Sigmoid colon (tissue), 4 donors: Measurements from ENCODE around the gene ASIP.

Experiments
- EP300 ChIP-seq, 4 donors: sonication (generic); formaldehyde crosslinking; IDR thresholded peaks; one replicate each; pipeline ENCODE4 v1.6.1; 2017; ENCODE audit warnings: antibody characterized with exemption in 4 of 4
- POLR2A ChIP-seq, 2 donors: fragments of 450-650 bp; IDR thresholded peaks; one replicate each; pipeline ENCODE4 v1.6.1; 2016; ENCODE audit warnings: antibody characterized with exemption in 2 of 2, mild to moderate bottlenecking in 2 of 2, moderate library complexity in 2 of 2
- POLR2AphosphoS5 ChIP-seq, 4 donors: sonication (generic); formaldehyde crosslinking; IDR thresholded peaks; one replicate each; pipeline ENCODE4 v1.6.1; 2017; ENCODE audit warnings: antibody characterized with exemption in 4 of 4
- TF ChIP-seq, protein P1 (sequence below), 4 experiments: fragments of 450-650 bp in 3 of 4; fragments of 200-600 bp in 1 of 4; IDR thresholded peaks; one replicate each; pipeline ENCODE4 v1.5.1; 2016 to 2019; ENCODE audit warnings: antibody characterized with exemption in 4 of 4, mild to moderate bottlenecking in 3 of 4, moderate library complexity in 2 of 4

DNA sequence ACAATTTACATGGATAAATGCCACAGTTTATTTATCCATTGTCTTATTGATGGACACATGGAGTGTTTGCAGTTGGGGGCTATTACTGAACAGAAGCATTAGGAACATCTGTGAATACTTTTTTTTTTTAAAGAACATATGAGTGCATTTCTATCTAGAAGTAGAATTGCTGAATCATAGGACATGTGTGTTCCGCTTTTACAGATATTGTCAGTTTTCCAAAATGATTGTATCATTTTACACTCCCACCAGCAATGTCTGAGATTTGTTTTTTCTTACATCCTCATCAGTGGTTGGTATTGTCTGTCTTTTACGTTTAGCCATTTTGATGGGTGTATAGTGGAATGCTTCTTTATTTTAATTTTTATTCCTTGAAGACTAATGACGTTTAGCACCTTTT lies 42.0 kb upstream of the ASIP start:
- TF ChIP-seq, protein P1, sequence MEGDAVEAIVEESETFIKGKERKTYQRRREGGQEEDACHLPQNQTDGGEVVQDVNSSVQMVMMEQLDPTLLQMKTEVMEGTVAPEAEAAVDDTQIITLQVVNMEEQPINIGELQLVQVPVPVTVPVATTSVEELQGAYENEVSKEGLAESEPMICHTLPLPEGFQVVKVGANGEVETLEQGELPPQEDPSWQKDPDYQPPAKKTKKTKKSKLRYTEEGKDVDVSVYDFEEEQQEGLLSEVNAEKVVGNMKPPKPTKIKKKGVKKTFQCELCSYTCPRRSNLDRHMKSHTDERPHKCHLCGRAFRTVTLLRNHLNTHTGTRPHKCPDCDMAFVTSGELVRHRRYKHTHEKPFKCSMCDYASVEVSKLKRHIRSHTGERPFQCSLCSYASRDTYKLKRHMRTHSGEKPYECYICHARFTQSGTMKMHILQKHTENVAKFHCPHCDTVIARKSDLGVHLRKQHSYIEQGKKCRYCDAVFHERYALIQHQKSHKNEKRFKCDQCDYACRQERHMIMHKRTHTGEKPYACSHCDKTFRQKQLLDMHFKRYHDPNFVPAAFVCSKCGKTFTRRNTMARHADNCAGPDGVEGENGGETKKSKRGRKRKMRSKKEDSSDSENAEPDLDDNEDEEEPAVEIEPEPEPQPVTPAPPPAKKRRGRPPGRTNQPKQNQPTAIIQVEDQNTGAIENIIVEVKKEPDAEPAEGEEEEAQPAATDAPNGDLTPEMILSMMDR (IDR thresholded peaks at IDR 0.05) = no peak
- TF ChIP-seq POLR2A (IDR thresholded peaks at IDR 0.05) (no peak), POLR2AphosphoS5 (IDR thresholded peaks at IDR 0.05) (no peak), EP300 (IDR thresholded peaks at IDR 0.05) (no peak)
